Stomach (tissue), 9 donors: ENCODE measurements around the gene GPBAR1. TPM values are rescaled to one million over a fixed set of nuclear protein-coding genes. Genes with fewer than 3 reads are reported as not detected.

ENCODE experiments used
- DNase-seq, 2 donors: peaks; one replicate each; pipeline versions ENCODE4 v3.0.0 to v3.0.0-alpha.2; 2013 to 2019
- H3K27ac ChIP-seq, 5 donors: fragments of 200-600 bp in 4 of 5; sonication (generic) in 4 of 5; one replicate each; pipeline ENCODE4 v1.5.1; 2013 to 2019; ENCODE audit warnings: mild to moderate bottlenecking in 1 of 5, moderate library complexity in 1 of 5
- H3K27me3 ChIP-seq, 3 donors: fragments of 200-600 bp; sonication (generic); one replicate each; pipeline ENCODE4 v1.5.1; 2017 to 2019; ENCODE audit warnings: mixed run types in 1 of 3
- H3K36me3 ChIP-seq, 4 donors: fragments of 200-600 bp; sonication (generic); 1 replicate in 3 of 4; 2 replicates in 1 of 4; pipeline ENCODE4 v1.5.1; 2016 to 2019
- H3K4me1 ChIP-seq, 4 donors: fragments of 200-600 bp; sonication (generic); one replicate each; pipeline ENCODE4 v1.5.1; 2016 to 2019
- H3K4me3 ChIP-seq, 4 donors: fragments of 200-600 bp; sonication (generic) in 3 of 4; one replicate each; pipeline ENCODE4 v1.5.1; 2016 to 2019; ENCODE audit warnings: mild to moderate bottlenecking in 1 of 4
- H3K9me3 ChIP-seq, 4 donors: fragments of 200-600 bp; sonication (generic); one replicate each; pipeline ENCODE4 v1.5.1; 2016 to 2019
- EP300 ChIP-seq: sonication (generic); formaldehyde crosslinking; IDR thresholded peaks from one replicate; pipeline ENCODE4 v1.6.1; 2017; ENCODE audit warnings: antibody characterized with exemption
- POLR2A ChIP-seq, 4 donors: fragments of 450-650 bp; IDR thresholded peaks; one replicate each; pipeline ENCODE4 v1.6.1; 2016; ENCODE audit warnings: antibody characterized with exemption in 4 of 4, control low read depth in 2 of 4, mild to moderate bottlenecking in 1 of 4, moderate library complexity in 1 of 4
- POLR2AphosphoS5 ChIP-seq, 3 donors: sonication (generic); formaldehyde crosslinking; IDR thresholded peaks; one replicate each; pipeline ENCODE4 v1.6.1; 2016; ENCODE audit warnings: antibody characterized with exemption in 3 of 3
- WGBS, 5 donors: extraction: QIAGEN DNeasy Blood & Tissue Kit in 3 of 5; methylation state at CpG; one replicate each; pipeline versions ENCODE4 v1.1.5 to v1.1.7; 2013 to 2018; 5-methylcytosine and 5-hydroxymethylcytosine counted together
- intact Hi-C: fragments of 100-400 bp; cut with DNase I; formaldehyde crosslinking; loops from one replicate; pipeline ENCODE4 v1.15.1; 2023; ENCODE audit warnings: low total_unique reads
- polyA plus RNA-seq, 3 donors: library from polyadenylated mRNA; stranded (reverse); fragments of 200-250 nt; gene quantifications; one replicate each; pipeline ENCODE4 v1.2.3, GENCODE V29; 2013
- total RNA-seq, 5 donors: library from RNA; depleted of rRNA; stranded (reverse); fragments of >200 nt; gene quantifications; one replicate each; pipeline versions ENCODE4 v1.1.0 to v1.2.3, GENCODE V29; 2014 to 2016
- TF ChIP-seq, protein P1 (sequence below), 7 experiments: fragments of 450-650 bp in 4 of 7; fragments of 200-600 bp in 3 of 7; sonication (generic) in 3 of 7; IDR thresholded peaks; one replicate each; pipeline ENCODE4 v1.5.1; 2016 to 2019; ENCODE audit warnings: antibody characterized with exemption in 7 of 7, control low read depth in 2 of 7, mild to moderate bottlenecking in 1 of 7
- donor health status: healthy with polysubstance abuse.
- donor health status: Bipolar disorder and iron deficiency.
- donor health status: healthy.

The GPBAR1 gene
- total and polyA plus RNA-seq, 8 donors: 0.45 to 4.8 (median 2.2) TPM

DNA sequence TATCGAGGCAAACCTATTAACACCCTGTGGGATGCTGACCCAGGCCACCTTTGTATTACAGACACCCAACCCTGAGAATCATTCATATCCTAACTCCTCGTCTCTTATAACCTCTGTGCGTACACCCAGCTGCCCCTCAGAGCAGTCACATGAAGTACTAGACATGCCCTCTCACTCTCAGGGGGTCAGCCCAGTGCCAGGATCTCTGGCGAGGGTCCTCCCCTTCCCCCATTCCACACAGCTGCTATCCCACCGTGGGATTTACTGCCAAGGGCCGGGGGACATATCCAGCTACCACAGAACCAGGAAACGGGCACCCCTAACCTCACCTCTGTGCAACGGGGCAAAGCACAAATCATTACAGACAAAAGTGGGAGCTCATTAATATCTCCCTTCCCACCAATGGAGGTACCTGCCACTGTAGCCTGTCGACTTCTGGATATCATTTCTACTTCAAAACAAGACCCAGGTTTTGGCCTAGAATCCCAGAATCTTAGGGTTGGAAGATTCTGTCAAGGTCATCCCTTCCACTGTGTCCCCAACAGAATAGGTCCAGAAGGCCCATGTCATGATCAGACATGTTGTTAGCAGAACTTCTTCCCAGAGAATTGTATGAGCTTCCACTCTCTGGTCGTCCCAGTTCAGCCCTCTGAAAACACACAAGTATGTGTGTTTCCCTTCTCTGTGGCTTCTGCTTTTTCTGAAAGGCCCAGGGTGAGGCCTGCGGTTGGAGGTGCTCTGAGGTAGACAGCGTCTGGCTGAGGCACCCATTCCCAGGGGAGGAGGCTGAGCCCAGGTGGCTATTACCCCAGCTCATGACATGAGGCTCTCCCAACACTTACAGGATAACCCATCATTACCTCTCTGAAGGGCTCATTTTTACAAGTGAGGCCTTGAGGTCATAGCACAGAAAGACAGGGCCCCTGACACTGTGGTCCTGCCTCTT is 29.8 kb downstream of the GPBAR1 start:
- intact Hi-C loops: no loop called here
- WGBS, 5 donors: 12 to 23% (median 14%) methylated on average over 12 of the region's 12 CpGs
- H3K4me1 ChIP-seq: peaks cover 70 to 89% (median 80%) of the 10 kb centered on the region in 4 donors
- DNase-seq: peak in 1 of 2 donors; percentile 60
- peak overlapping the region; percentile 64 to 95 (median 82) for H3K4me3 ChIP-seq
- no peaks in the 10 kb centered on the region for H3K9me3 ChIP-seq
- no peaks in the 10 kb centered on the region for H3K27me3 ChIP-seq
- peak in 1 of 3 donors; percentile 13 for TF ChIP-seq POLR2AphosphoS5 (IDR thresholded peaks at IDR 0.05)
- no peak for TF ChIP-seq POLR2A (IDR thresholded peaks at IDR 0.05)
- TF ChIP-seq, protein P1, sequence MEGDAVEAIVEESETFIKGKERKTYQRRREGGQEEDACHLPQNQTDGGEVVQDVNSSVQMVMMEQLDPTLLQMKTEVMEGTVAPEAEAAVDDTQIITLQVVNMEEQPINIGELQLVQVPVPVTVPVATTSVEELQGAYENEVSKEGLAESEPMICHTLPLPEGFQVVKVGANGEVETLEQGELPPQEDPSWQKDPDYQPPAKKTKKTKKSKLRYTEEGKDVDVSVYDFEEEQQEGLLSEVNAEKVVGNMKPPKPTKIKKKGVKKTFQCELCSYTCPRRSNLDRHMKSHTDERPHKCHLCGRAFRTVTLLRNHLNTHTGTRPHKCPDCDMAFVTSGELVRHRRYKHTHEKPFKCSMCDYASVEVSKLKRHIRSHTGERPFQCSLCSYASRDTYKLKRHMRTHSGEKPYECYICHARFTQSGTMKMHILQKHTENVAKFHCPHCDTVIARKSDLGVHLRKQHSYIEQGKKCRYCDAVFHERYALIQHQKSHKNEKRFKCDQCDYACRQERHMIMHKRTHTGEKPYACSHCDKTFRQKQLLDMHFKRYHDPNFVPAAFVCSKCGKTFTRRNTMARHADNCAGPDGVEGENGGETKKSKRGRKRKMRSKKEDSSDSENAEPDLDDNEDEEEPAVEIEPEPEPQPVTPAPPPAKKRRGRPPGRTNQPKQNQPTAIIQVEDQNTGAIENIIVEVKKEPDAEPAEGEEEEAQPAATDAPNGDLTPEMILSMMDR (IDR thresholded peaks at IDR 0.05): no peak
- no peak for TF ChIP-seq EP300
- H3K27ac ChIP-seq: peak overlapping the region; percentile 97 to 100 (median 99)
- H3K36me3 ChIP-seq: no peaks in the 10 kb centered on the region

DNA sequence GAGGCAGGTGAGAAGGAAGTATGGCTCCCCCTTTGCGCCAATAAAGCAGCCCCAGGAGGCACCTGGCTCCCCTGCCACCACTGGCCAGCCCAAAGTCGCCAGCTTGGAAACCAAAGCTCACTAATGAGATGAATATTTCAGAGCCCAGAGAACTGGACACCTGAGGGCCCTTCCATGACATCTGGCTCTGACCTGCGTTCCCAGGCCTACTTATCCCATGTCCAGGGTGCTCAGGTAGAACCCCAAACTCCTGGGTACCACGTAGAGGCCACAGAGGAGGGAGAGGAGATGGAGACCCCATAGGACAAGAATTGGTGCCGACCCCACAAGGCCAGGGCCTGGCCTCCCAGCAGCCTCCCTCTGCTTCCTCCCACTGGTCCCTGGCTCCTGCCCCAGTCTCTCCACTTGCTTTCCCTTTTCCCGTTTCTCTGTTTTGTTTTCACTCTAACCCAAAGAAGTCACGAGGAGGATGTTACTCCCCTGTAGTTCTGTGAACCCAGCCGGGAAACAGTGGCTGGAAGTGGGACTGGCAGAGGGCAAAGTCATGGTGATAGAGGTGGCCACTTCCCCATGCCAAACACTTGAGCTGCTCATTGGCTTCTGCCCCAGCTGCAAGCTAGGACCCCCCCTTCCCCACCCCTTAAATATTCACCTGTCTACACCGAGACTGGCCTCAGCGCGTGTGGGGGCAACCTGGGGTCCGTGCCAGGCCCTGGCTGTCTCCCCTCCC is 30.7 kb downstream of the GPBAR1 start:
- peak; percentile 48 to 71 for DNase-seq
- Histone ChIP-seq H3K4me3 (peak overlapping the region; percentile 64 to 95 (median 82)), H3K27me3 (no peaks in the 10 kb centered on the region), H3K36me3 (no peaks in the 10 kb centered on the region), H3K4me1 (peaks cover 62 to 89% (median 80%) of the 10 kb centered on the region in 4 donors), H3K27ac (peak overlapping the region; percentile 97 to 100 (median 99)), H3K9me3 (no peaks in the 10 kb centered on the region)
- 10 to 16% (median 11%) methylated on average over 10 to 12 of the region's 12 CpGs for WGBS, 5 donors
- TF ChIP-seq POLR2A (IDR thresholded peaks at IDR 0.05) (no peak), POLR2AphosphoS5 (IDR thresholded peaks at IDR 0.05) (peak in 1 of 3 donors; percentile 25)
- intact Hi-C loops: no loop called here

DNA sequence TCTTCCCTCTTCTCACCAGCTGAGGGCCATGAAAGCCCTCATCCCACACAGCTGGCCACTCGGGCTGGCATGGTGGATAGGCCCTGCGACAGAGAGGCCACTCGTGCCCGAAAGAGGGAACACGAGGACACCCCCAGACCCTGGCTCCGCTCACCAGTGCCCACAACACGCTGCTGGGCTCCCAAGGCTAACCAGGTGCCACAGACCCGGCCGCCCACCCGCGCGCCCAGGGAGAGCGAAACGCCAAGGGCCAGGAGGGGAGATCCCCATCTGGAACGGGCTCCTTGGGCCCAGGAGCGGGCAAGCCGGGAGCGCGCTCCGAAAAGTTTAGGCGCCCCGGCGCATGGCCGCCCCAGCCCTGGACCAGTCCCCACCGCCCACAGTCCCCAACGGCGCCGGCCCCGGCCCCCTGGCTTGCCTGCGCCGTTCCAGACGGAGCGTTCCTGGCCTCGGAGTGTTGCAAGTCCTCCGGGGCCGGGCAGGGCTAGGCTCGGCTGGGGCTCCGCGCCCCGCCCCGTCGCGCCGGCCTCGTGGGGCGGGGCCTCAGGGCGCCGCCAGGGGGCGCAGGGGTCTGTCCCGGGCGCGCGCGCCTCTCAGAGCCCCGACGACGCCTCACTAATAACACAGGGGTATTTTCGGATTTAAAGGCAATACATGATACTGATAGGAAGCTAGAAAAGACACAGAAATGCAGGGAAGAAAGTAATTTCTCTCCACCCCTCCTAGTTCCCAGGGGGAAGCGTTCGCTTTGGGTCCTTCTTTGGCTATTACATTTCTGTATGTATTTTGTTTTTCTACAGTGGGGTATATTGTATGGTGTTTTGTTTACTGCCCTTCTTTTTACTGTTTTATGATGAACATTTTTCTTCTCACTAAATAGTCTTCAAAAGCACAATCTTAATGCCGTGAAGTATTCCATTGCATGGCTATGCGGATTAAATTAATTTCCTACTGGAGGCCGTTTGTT is 31.5 kb downstream of the GPBAR1 start, which contains the start of gene TMBIM1:
TMBIM1 (minus strand) TSS at position 456 of the 967 bp plus-strand sequence. CDS start 10,362 bp downstream, outside the sequence.
- DNase-seq: peak; percentile 88 to 93
- Histone ChIP-seq H3K27ac (peak within 1 kb of the TSS; percentile 97 to 100 (median 99)), H3K9me3 (no peaks in the 10 kb centered on the region), H3K36me3 (no peaks in the 10 kb centered on the region), H3K4me3 (peak within 1 kb of the TSS; percentile 64 to 95 (median 82)), H3K27me3 (no peaks in the 10 kb centered on the region), H3K4me1 (peaks cover 62 to 89% (median 79%) of the 10 kb centered on the region in 4 donors)
- intact Hi-C loops: no loop called here
- 2 to 9% (median 3%) methylated on average over 18 to 63 of the region's 63 CpGs for WGBS, 5 donors
- TF ChIP-seq EP300 (no peak), POLR2AphosphoS5 (IDR thresholded peaks at IDR 0.05) (peak; percentile 79 to 98 (median 94)), POLR2A (IDR thresholded peaks at IDR 0.05) (peak in 1 of 4 donors; percentile 84)
- TF ChIP-seq, protein P1 (IDR thresholded peaks at IDR 0.05): peak in 4 of 7 experiments; percentile 34 to 99 (median 86)

DNA sequence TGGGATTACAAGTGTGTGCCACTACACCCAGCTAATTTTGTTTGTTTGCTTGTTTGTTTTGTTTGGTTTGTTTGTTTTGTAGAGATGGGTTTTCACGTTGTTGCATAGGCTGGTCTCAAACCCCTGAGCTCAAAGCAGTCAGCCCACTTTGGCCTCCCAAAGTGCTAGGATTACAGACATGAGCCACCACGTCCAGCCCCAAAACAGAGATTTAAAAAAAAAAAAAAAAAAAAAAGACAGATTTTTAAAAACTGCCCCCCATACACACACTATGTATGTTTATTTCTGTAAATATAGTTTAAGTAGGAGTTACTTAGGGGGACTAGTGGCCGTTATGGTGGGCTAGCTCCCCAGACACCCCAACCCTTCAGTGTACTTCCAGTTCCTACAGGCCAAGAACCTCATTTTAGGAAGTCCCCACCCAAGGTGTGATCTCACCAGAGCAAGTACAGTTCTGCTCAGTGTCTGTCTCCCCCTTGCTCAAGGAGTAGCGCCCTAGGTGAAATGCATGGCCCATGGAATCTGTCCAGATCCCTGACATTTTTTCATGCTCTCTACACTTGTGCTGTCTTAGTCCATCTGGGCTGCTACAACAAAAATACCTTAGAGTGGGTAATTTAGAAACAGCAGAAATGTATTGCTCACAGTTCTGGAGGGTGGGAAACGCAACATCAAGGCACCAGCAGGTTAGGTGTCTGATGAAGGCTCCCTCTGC is 33.1 kb downstream of the GPBAR1 start:
- Histone ChIP-seq H3K4me1 (peaks cover 48 to 83% (median 72%) of the 10 kb centered on the region in 4 donors), H3K9me3 (no peaks in the 10 kb centered on the region), H3K27me3 (no peaks in the 10 kb centered on the region), H3K4me3 (no peak overlapping the region), H3K36me3 (no peaks in the 10 kb centered on the region), H3K27ac (peak overlapping the region; percentile 90 to 100 (median 99))
- intact Hi-C loops: no loop called here
- peak in 1 of 2 donors; percentile 41 for DNase-seq
- TF ChIP-seq, protein P1 (IDR thresholded peaks at IDR 0.05): no peak
- no peak for TF ChIP-seq POLR2A (IDR thresholded peaks at IDR 0.05)
- no peak for TF ChIP-seq EP300
- TF ChIP-seq POLR2AphosphoS5 (IDR thresholded peaks at IDR 0.05): no peak
- 31 to 50% (median 37%) methylated on average over 5 of the region's 5 CpGs for WGBS, 5 donors
